GM21576 (cell line): ENCODE data around the gene TRIM77.
"Not testable (repeated sequence)": the region's sequence is repeated elsewhere in the genome, so short reads cannot be mapped to it uniquely, and the experiment has no call there.

Source experiments
- ATAC-seq: cut with Tn5 transposase; IDR thresholded peaks from one replicate; pipeline ENCODE4 v1.9.1; 2021; ENCODE audit warnings: mild to moderate bottlenecking, moderate library complexity; ENCODE audit not compliant: unreplicated experiment

Gene TRIM77, protein sequence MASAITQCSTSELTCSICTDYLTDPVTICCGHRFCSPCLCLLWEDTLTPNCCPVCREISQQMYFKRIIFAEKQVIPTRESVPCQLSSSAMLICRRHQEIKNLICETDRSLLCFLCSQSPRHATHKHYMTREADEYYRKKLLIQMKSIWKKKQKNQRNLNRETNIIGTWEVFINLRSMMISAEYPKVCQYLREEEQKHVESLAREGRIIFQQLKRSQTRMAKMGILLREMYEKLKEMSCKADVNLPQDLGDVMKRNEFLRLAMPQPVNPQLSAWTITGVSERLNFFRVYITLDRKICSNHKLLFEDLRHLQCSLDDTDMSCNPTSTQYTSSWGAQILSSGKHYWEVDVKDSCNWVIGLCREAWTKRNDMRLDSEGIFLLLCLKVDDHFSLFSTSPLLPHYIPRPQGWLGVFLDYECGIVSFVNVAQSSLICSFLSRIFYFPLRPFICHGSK

DNA sequence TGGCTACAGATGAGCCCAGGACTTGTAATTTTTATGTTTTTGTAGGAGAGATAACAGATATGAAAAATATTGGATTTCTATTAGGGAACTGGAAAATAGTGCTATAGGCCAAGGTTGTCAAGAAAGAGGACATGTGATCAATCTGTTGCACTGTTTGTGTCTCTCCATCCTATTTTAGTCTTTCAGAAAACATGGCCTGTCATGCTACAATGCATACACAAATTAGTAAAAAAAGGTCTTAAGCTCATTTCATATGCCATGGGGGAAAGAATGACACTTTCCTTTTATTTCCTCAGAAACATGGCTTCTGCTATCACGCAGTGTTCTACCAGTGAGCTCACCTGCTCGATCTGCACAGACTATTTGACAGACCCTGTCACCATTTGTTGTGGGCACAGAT is at the start of gene TRIM77:
Gene TRIM77, plus strand, starts transcription at position 301 of the 400 bp plus-strand sequence. Its CDS starts 0 bp downstream, at position 301.
- not testable (repeated sequence) for ATAC-seq

GRCh38 chr11:89667001-89667400 is 43.1 kb upstream of the TRIM77 start:
- no peak for ATAC-seq

GRCh38 chr11:89668158-89668557 is 41.9 kb upstream of the TRIM77 start:
- ATAC-seq = not testable (repeated sequence)

GRCh38 chr11:89669586-89669985 is 40.5 kb upstream of the TRIM77 start:
- not testable (repeated sequence) for ATAC-seq

DNA sequence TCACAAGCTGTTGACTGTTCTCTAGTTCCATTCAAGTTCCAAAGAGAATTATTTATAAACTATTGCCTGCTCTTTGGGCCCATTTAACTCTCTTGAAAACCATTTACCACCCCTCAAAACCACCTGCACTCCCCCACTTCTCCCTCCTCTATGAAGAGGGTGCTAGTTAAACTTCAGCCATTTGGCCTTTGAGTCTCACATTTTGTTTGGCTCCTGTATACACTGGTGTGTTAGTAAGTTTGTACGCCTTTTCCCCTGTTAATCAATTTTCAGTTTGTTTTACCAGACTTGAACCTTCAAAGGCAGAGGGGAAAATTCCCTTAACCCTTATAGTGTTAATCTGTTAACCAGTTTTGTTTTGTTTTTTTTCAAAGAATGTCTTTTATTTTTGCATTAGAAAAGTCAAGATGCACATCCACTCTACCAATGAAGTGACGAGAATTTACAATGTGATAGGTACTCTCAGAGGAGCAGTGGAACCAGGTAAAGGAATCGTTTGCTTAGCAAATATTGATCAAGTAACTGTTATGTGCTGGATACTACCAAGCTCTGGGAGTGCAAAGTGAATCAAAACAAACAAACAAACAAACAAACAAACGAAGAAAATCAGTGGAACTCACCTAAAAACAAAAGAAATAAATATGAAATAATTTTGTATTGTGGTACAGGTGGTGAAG is 40.0 kb upstream of the TRIM77 start:
- not testable (repeated sequence) for ATAC-seq

- not testable (repeated sequence) for ATAC-seq
Measured at GRCh38 chr11:89672547-89672946, 37.6 kb upstream of the TRIM77 start.

- not testable (repeated sequence) for ATAC-seq
Measured at GRCh38 chr11:89673380-89673779, 36.7 kb upstream of the TRIM77 start.

DNA sequence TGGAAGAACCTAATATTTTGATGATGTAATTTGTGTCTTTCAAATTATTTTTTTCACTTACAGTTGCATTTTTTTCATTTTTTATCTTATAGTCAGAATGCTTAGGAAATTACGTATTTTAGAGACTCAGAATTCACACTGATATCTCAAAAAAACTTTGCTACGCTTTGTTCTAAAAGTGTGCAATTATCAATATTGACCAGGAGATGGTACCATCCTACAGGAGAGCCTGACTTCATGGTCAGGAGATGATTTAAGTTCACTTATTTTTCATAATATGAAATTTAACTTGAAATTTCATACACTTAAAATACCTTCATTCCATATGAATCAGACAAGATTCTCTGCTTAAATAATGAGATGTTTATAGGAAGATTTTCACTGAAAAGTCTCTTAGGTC is 34.7 kb upstream of the TRIM77 start:
- ATAC-seq = not testable (repeated sequence)

- not testable (repeated sequence) for ATAC-seq
Measured at GRCh38 chr11:89675948-89676347, 34.2 kb upstream of the TRIM77 start.

DNA sequence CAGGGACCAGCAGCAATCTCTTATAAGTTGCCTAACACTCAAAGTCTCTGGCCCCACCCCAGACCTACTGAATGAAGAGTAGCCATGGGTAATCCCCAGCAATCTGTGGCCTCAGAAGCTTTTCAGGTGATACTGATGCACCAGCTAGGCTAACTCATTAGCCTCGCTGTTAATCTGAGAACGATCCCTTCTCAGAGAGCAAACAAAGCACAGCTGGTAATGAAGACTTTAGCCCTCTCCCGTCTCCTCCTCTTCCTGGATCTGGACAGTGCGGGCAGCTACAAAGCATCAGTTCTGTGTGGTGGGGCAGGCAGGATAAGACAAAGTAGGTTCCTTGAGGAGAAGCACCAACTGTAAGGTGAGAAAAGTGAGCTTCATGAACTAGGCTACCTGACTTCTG is 3.0 kb upstream of the TRIM77 start:
- ATAC-seq = not testable (repeated sequence)

DNA sequence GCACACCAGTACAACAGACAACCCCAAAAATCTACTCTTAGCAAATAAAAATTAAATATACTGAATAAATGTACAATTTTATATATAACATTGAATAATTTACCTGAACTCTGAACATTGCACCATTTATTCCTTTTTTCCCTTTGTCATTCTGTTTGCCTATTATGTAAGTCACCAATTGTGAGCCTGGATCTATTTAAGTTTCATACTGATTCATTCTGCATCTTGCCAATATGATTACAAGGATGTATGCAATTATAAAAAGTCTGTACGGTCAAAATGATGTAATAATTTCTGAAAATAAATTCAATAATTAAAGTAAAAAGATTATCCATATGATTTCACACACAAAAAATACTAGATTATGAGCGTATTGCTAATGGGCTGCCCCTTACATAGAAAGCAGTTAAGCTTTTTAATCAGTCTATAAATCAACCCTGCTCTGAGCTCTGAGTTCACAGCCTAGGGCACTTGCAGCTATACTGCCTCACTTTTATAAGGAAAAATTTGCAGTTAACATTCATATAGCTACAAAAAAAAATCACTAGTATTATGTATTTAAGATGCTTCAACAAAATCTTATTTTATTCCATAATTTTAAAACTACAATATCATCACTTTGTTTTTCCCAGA is 14.9 kb downstream of the TRIM77 start:
- not testable (repeated sequence) for ATAC-seq

- not testable (repeated sequence) for ATAC-seq
Measured at GRCh38 chr11:89730215-89730614, 20.1 kb downstream of the TRIM77 start.

DNA sequence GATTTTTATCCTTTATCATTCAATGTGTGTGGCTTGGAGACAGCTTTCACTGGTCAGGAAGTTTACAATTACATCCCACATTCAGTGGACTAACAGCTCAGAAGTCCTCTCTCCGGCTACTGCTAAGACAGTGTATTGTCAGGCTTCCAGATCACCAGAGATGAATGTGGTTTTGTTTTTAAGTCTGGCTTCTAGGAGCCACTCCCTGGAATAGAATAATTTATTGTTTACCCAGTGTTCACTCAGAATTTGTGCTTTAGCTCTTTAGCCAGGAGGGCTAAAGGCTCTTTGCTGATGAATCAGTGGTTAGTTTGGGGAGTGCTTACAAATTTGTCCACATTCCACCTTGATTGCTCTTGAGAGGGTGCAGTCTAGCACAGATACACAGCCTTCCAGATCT is 26.5 kb downstream of the TRIM77 start:
- no peak for ATAC-seq

DNA sequence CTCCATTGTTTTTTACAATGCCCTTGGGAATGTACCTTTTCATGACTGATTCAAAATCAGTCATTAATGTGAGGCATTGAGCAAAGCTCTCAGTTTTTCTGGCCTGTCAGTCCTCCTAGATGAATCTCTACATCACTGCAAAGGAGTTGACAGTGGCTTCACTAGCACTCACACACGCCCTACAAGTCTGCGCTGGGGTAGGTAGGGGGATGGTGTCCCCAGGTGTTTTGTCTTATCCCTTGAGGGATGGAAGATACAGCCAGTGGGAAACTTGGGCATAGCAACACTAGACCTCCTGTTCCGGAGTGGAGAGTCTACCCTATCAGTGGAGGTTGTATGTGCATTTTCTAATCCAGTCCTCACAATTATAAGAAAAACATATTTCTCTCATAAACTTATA is 27.0 kb downstream of the TRIM77 start:
- no peak for ATAC-seq

DNA sequence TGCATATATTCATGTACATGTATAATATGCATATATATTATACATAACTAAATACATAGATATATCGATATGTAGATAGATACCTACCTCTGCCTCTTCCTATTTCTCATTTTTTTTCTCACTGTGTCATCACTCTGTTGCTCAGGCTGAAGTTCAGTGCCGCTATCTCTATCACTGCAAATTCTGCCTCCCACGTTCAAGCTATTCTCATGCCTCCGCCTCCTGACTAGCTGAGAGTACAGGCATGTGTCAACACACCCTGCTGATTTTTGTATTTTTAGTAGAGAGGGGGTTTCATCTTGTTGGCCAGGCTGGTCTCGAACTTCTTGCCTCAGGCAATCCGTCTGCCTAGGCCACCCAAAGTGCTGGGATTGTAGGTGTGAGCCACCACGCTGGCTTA is 31.3 kb downstream of the TRIM77 start:
- ATAC-seq = not testable (repeated sequence)

DNA sequence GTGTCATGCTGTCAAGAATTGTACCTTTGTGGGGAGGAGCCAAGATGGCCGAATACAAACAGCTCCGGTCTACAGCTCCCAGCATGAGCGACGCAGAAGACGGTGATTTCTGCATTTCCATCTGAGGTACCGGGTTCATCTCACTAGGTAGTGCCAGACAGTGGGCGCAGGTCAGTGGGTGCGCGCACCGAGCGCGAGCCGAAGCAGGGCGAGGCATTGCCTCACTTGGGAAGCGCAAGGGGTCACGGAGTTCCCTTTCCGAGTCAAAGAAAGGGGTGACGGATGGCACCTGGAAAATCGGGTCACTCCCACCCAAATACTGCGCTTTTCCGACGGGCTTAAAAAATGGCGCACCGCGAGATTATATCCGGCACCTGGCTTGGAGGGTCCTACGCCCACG is 34.1 kb downstream of the TRIM77 start:
- ATAC-seq = not testable (repeated sequence)

GRCh38 chr11:89750822-89751221 is 40.7 kb downstream of the TRIM77 start:
- ATAC-seq = not testable (repeated sequence)
